ENCODE results near the gene DGAT2L6.
A peak's percentile ranks its signal among the peaks of the same experiment; 100 is the strongest.

DGAT2L6 gene, protein sequence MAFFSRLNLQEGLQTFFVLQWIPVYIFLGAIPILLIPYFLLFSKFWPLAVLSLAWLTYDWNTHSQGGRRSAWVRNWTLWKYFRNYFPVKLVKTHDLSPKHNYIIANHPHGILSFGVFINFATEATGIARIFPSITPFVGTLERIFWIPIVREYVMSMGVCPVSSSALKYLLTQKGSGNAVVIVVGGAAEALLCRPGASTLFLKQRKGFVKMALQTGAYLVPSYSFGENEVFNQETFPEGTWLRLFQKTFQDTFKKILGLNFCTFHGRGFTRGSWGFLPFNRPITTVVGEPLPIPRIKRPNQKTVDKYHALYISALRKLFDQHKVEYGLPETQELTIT

DNA sequence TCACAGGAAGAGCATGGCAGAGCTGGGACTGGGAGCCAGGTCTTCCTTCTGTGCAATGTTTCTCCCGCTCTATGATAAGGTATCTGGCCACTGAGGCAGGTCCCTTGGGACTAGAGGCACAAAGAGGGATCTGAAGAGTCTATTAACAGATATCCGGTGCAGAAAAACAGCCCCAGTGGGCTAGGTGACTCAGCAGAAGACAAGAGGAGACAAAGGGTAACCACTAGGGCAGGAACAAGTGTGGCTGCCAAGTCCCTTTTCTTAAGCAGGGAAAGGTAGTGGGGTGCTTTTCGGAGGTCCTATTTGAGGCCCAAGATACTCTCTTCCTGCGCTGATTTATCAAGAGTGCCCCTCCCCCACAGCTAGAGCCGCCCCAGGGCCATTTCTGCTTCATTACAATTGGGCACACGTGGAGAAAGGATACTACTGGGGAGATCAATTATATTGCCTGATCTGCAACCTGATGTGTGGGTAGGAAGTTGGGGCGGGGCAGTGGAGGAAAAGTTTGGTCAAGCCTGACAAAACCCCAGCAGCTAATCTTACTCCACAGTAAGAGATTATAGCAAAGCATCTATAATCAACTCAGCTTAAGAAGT lies at the start of gene DGAT2L6:
Gene DGAT2L6, plus strand, starts transcription at position 546 of the 596 bp plus-strand sequence. CDS start 100 bp downstream, outside the sequence.
- no peak for DNase-seq

DNA sequence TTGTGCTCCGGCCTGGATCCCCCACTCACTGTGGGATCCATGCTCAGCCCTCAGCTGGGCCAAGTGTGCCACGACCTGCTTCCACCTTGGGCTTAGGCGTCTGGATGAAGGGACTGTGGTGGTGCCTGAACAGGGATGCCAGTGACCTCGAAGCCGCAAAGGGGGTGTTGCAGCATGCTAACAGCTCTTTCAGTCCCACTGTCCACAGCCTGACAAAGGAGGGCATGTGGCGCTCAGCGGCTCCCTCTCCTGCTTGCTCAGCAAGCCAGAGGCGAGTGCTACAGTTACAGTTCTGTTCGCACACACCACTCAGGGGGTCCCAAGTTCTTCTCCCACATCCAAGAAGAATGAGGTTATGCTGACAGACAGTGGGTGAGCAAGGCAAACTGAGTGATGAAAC lies 49.2 kb upstream of the DGAT2L6 start:
- no peak for DNase-seq

DNA sequence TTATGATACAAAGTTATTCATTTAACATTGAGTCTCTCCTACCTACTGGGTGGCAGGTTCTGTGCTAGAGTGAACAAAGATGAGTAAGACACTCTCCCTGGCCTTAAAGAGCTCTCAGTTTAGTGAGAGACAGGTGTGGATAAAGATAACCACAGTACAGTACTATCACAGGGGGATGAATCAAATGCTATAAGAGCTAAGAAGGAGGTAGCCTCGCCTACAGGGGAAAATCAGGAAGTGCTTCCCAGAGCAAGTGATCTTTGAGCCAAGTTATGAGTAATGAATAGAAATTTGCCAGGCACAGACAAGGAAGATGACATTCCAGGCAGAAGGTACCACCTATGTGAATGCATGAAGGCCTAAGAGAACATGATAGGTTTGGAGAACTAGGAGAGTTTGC lies 47.5 kb upstream of the DGAT2L6 start:
- DNase-seq: no peak

DNA sequence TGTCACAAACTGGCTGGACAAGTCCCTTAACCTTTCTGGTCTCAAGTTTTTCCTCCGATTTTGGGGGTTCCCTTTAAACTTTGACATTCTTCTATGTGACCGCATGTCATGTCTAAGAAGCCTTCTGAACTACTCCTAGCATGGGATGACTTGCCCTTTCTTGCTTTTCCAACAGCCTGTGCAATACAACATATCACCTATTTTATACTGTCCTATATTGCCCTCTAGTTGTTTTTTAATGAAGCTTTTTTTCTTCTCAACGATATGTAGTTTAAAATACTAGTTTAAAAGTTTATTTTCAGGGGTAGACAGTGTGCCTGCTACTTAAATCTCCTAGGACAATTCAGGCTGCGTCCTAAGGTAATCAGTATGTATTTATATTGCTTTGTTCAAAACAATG lies 45.1 kb upstream of the DGAT2L6 start:
- peak in 1 of 2 experiments; percentile 1 for DNase-seq

DNA sequence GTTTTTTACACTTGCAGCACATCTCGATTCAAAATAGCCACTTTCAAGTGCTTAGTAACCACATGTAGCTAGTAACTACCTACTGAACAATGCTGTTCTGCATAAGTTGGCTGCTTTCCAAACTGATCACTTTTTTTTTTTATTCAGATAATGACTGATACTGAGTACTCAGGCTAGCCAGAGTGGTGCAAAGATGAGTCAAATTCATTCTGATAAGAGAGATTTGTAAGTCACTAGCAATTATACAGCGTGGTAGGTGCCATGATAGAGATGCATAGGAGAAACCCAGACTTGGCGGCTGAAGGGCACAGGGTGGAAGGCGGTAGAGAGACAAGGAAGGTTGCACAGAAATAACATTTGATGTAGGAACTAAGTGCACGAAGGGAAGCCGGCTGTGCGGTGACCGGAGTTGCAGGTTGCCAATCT lies 44.4 kb upstream of the DGAT2L6 start:
- no peak for DNase-seq

DNA sequence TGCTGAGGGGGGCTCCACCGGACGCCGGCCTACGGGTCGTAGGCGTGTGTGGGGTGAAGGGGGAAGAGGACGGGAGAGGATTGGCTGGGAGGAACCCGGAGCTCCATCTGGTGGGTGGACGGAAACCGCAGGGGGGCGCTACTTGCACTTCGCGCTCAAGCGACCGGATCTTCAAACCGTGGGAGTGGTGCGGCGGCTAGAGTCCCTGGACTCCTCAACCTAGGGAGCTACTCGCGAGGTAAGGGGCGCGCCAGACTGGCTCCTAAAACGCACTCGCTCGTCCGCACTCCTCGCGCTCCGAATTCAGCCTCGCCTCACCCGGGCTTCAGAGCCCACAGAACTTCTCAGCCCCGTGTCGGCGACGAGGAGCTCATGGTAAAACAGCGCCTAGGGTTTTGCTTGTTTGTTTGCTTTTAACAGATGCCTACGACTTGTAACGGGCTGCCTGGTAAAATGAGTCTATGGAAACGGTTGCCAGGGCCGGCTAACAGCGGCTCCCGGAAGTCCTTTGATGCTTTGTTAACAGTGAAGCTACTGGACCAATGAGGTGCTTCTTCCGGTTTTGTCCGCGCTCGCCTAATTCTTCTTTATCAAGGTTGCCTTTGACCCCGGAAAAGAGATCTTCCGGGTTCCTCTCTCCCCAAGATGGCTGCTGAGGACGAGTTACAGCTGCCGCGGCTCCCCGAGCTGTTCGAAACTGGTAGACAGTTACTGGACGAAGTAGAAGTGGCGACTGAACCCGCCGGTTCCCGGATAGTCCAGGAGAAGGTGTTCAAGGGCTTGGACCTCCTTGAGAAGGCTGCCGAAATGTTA lies 43.8 kb upstream of the DGAT2L6 start, which contains the start of gene IGBP1:
Gene IGBP1, plus strand, starts transcription at position 145 of the 813 bp plus-strand sequence. Its CDS starts 501 bp downstream, at position 646.
- peak; percentile 81 to 90 for DNase-seq

DNA sequence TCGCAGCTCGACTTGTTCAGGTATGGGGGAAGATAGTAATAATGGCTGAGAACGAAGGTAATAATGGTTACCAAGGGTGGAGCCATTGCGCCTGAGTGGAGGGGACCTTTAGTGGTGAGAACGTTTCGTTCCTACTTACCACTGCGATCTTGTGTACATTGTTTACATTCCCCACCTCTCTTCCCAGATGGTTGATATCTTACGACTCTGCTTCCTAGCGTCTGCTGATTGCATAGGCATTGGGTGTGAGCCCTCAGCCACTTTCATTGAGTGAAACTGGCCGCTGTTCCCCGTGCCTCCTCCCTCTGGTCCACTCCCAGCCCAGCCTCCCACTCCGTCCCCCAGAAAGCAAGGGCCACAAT lies 43.2 kb upstream of the DGAT2L6 start:
- DNase-seq: no peak

DNA sequence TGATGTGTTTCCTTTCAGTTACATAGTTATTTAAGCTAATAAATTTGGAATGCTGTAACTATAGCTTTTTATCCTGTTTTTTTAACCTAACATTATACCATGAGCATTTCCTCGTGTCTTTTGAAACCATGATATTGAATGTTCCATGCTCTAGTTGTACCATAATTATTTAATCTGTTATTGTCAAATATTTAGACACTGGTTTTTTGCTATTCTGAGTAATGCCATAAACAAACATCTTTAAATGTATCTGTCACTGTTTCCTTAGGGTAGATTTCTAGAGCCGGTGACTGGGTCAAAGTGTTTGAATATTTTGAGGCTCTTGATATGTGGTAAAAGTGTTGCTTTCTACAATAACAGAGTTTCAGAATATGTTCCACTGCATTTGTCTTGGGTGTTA lies 38.7 kb upstream of the DGAT2L6 start:
- DNase-seq: no peak

DNA sequence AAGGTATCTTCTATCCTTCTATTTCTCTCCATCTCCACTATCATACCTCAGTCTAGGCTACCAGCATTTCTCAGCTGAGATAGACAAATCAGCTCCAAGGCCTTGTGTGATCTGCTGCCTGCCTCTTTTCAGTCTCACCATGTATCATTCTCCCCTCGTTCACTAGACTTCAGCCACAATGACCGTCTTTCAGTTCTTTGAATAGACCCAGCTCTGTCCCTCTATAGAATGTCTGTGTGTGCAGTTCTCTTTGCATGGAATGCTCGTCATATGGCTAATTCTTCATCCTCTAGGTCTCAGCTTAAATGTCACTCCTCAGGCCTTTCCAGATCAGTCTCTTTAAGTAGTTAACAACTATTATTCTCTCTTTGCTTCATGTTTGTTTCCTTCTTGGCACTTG lies 37.5 kb upstream of the DGAT2L6 start:
- no peak for DNase-seq

DNA sequence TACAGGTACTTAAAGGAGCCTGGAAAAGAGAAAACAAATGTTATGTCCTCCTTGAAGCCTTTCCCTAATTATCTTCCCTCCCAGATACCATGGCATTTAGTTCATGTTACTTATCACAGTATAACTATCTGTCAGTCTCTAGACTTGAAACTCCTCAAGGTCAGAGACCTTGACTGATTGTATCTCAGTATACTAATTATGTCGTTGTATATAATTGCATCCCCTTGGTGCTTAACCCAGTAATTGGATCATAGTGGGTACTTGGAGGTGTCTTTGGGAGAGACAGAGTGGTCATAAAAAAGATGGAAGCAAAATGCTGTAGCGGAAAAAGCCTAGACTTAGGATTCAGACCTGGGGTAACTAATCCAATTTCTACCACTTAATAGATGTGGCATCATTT lies 35.9 kb upstream of the DGAT2L6 start:
- no peak for DNase-seq

DNA sequence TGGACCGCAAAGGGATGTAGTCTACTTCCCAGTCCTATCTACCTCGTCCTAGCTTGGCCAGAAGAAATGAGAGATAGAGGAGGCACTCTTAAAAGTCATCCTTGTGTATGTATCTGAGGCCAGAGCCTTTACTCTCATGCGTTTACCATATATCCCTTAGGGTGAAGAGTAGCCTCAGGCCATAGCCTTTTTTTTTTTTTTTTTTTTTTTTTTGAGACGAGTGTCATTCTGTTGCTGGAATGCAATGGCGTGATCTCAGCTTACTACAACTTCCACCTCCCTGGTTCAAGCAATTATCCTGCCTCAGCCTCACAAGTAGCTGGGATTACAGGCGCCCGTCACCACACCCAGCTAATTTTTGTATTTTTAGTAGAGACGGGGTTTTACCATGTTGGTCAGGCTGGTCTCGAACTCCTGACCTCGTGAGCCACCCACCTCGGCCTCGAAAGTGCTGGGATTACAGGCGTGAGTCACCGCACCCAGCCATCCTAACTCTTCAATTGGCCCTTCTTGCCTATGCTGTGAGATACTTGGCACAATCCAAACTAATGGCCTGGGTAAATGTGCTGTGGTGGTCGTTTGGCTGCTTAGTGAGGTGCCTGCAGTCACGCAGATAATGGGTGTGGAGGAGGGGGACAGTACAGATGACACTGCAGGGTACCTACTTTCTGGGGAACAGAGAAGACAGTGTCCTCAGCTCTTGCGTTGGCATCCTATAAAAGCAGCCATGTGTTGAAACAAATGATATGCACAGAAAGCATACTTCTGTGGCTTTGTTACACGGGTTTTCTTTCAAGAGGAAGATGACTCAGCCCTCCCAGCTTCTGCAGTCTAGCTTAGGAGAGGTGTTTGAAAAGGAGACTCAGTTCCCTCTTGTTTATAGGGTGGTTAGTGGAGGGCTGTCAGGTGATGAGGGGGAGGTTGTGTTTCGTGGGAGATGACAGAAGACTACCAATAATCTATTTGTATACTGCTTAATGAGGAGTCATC lies 10.4 kb upstream of the DGAT2L6 start:
- DNase-seq: no peak

DNA sequence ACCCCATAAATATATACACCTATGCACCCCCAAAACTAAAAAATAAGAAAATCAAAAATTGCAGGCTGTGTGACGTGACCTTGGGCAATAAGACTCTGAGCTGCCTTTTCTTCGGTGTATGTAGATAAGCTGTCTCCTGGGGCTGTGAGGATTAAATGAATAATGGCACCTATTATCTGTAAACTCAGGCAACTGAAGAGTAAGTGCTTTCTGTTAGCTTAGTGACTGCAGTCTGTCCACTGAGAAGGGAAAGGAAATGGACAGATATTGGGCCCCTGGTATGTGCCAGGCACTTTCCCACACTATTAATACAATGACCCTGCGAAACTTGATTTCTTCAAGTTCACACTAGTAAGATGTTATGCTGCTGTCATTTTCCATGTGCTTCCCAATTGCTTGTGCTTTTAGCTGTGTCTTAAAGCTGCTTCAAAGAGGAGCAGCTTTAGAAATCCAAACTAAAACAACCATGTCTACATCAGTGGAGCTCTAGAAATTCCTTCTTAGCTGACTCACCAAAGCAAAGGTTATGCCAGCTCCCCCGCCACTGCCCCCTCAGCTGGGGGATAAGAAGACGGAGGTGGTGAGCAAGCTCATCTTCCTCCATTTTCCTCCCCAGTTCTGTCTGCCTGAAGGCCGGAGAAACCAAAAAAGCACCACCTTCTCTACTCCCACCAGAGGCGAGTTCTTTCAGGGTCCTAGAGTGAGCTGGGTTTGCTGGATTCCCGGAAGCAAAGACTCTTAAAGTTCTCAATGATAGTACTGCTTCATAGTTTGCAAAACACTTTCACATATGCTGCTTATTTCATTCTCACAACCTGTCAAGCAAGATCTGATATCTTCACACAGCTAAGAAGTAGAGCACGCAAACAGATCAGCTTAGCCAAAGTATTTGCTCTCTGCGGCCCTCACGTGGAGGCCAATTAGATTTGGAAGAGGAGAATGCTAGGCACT lies 8.8 kb upstream of the DGAT2L6 start:
- DNase-seq: peak in 1 of 2 experiments; percentile 0

DNA sequence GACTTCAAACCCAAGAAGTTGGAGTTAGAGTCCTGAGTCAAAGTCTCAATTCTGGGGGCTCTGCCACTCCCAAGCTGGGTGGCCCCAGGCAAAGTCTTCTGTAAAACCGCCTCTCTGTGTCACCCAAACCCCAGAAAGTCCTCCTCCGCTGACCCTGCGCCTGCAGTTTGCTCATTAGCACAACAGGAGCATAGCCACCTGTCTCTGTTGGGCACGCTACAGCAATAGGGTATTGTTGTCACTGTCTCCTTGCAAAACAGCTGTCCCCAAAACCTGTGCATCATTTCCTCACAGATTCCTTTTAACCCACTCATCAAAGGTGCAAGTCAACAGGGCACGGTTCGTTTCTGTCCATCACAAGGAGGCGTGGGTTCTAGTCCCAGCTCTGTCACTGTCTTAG lies 8.0 kb upstream of the DGAT2L6 start:
- no peak for DNase-seq

DNA sequence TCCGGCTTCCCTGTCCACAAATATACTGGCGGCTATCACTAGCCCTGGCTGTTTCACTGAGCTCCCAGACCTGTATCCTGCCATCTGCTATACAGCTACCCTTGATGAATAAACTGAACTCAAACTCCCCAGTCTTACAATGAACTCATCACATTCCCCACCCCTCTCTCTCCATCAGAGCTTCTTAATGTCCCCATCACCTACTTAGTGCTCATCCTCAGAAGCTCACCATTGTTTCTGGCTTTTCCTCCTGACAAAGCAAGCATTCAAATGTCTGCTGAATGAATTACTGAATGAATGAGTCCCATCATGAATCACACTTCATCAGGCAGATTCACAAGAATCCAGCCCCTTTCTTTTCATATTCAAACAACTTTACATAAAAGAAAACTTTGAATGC lies 5.7 kb upstream of the DGAT2L6 start:
- no peak for DNase-seq

DNA sequence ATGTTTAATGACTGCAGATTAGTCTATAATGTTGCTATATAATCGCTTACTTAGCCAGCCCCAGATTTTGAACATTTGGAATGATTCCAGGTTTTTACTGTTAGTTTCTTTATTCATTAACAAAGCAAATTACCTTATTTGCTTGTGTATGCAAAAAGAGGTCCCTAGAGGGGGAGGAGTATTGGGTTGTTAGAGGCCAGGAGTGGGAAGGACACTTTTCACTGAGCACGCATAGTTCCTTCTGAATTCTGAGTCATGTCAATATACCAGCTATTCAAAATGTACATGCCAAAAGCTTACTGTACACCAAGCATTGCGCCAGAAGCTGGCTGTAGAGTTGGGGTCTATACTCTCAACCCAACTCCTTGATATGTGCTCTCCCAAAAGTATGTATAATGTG lies 5.1 kb upstream of the DGAT2L6 start:
- no peak for DNase-seq

DNA sequence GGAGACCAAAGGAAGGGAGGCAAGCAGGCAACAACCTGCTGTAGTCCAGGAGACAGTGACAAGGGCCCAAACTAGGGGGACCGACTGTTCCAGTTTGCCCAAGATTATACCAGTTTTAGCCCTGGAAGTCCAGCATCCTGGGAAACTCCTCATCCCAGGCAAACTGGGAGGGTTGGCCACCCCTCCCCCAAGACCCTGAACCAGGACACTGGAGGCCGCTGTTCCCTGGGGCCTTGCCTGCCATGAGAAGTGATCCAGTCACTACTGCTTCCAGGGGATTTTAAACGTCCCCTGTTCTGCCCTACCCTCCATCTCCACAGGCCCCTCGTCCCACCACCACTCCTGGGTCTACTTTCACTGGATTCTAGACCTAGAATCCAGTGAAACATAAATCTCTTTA lies 4.3 kb upstream of the DGAT2L6 start:
- DNase-seq: no peak

DNA sequence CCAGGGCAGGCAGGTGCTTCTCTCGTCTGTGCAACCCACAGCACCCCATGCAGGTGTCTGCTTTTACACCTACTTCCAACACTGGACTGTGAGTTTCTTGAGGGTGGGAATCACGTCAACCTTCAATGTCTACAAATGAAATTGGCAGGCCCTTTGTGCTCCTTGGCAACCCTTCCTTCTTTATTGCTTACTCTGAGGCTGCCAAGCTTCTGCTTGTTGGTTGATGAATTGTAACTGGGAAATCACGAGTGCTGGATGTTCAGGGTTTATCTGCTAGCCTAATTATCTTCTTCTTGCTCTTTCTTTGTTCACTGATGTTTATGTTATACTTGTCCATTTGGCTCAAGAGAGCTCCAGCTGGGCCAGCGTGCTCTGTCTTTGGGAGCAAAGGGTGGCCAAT lies 2.5 kb upstream of the DGAT2L6 start:
- no peak for DNase-seq

DNA sequence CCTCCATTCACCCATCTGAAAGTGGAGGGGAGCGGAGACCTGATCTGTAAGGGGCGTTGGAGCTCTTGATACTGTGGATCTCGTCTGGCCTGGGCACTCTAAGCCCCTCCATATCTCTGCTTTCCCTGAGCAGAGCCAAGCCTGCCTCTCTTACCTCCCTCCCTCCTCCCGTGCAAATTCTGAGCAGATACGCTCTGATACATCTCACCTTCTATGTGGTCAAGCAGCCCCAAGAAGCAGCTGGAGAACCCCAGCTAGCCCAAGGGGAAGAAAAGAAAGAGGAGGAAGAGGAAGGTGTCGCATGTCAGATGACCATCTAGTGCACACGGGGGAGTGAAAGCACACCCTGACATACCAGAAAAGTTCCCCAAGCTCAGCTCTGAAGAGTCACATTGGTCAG lies 1.9 kb upstream of the DGAT2L6 start:
- no peak for DNase-seq

DNA sequence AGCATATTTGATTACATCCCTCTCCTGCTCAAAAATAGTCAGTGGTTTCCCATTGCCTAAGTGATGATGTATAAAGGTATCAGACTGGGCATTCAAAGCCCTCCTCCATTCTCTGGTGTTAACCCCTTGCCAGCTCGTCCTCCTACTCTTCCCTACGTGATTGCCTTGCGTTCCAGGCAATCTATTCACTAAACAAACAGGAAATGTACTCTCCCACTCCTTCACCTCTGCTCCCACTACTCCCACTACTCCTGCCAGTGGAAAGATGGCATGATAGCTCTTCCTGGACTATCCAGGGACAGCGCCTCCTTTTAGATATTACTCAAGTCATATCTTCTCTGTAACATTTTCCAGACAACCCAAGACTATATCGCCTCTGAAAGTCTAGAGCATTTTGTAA lies 5.8 kb downstream of the DGAT2L6 start:
- no peak for DNase-seq

DNA sequence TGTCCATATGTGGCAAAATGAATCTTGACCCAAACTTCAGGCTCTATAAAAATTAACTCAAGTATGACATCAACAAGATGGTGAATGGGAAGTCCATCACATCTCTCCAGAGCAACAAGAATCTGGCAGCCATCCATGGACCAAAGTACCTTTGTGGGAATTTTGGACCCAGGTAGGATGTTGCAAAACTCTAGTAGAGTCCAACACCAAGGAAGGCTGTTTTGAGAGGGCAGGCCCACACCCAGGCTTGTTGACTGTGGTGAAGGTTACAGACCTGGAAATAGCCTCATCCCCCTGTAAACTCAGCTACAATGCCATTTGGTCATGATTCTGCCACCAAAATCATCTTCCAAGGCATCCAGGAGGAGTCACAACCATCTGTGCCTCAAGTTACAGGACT lies 12.9 kb downstream of the DGAT2L6 start:
- no peak for DNase-seq

DNA sequence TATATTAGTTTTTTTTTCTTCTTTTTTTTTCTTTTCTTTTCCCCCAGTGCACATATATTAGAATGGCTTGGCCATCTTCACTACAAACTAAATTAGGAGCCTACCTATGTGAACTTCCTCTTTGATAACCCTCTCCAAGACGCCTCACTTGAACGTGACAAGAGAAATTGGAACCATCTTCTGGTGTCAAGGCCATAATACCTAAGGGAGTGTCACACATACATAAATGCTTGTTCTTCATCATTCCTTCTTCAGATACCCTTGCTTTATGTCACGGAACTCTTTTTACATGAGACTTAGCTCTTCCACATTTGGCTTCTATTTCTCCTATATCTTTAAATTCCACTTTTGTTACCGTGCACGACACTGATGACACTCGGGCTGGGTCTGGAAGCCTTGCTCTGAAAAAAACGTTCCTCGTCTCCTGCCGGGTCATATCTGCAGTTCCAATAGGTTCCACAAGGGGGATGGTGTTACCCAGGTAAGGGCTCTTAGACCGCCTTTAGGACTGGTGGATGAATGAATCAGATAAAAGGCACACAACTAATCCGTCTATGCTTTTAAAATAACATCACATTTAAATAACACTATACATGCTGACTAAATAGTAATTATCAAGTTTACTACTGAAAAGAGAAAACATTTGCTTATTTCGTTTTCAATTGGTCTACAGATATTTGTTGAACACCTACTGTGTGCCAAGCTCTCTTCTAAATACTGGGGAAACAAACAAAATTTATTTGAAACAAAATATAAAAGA lies 19.9 kb downstream of the DGAT2L6 start:
- peak; percentile 28 to 61 for DNase-seq

Data from SHP77 (cell line).